Activated CD4-positive, alpha-beta T cell treated with anti-CD3 and anti-CD28 coated beads for 36 hours (primary cell): Measurements from ENCODE around the gene ZFP82. TPM values are rescaled to one million over a fixed set of nuclear protein-coding genes. Genes with fewer than 3 reads are reported as not detected.

Experiments used
- ATAC-seq: fragments of 200-7000 bp; cut with Tn5 transposase; one replicate; pipeline ENCODE4 v1.10.0; 2021; ENCODE audit warnings: mild to moderate bottlenecking, moderate library complexity
- CTCF ChIA-PET: fragments of 350-600 bp; sonication (Branson Sonifier 250); formaldehyde crosslinking; loops from one replicate; lab custom pipeline; 2021; ENCODE audit warnings: antibody characterized with exemption; lab: Charles Lee
- POLR2A ChIA-PET: fragments of 350-600 bp; sonication (Branson Sonifier 250); formaldehyde crosslinking; loops from one replicate; lab custom pipeline; 2021; ENCODE audit warnings: antibody characterized with exemption, inconsistent platforms; lab: Charles Lee
- DNase-seq: peaks from one replicate; pipeline ENCODE4 v3.0.0-alpha.2; 2020
- H3K27ac Mint-ChIP-seq: one replicate; pipeline ENCODE4 v1.8.0; 2021; ENCODE audit warnings: mixed read lengths
- H3K27me3 Mint-ChIP-seq: one replicate; pipeline ENCODE4 v1.8.0; 2021; ENCODE audit warnings: mixed read lengths
- H3K36me3 Mint-ChIP-seq: one replicate; pipeline ENCODE4 v1.8.0; 2021; ENCODE audit warnings: low read depth, mixed read lengths
- H3K4me1 Mint-ChIP-seq: one replicate; pipeline ENCODE4 v1.8.0; 2021; ENCODE audit warnings: mixed read lengths
- H3K4me3 Mint-ChIP-seq: one replicate; pipeline ENCODE4 v1.8.0; 2021; ENCODE audit warnings: mild to moderate bottlenecking, moderate library complexity, mixed read lengths
- H3K9me3 Mint-ChIP-seq: one replicate; pipeline ENCODE4 v1.8.0; 2021; ENCODE audit warnings: low read depth, mixed read lengths
- intact Hi-C, 2 experiments: fragments of 100-400 bp; cut with DNase I in 1 of 2; cut with micrococcal nuclease in 1 of 2; formaldehyde crosslinking; loops; one replicate each; pipeline versions ENCODE4 v1.14.2 to v1.15.1; 2022 to 2024; cut with DNase I, micrococcal nuclease
- total RNA-seq, 2 experiments: library from RNA; stranded (reverse); gene quantifications; one replicate each; pipeline ENCODE4 v1.2.3, GENCODE V29; 2021

Gene ZFP82
- total RNA-seq, 2 experiments from 2014 or later: 8.4 to 8.8 TPM

- Mint-ChIP-seq H3K4me1 (no peaks in the 10 kb centered on the region), H3K27ac (no peak overlapping the region), H3K27me3 (no peaks in the 10 kb centered on the region), H3K9me3 (peaks cover 39% of the 10 kb centered on the region), H3K36me3 (peaks cover 83% of the 10 kb centered on the region), H3K4me3 (no peak overlapping the region)
- ChIA-PET CTCF (no interaction called here), POLR2A (no interaction called here)
- no peak for ATAC-seq
- DNase-seq: no peak
- intact Hi-C loops: no loop called here
Measured at GRCh38 chr19:36409841-36410240, 8.6 kb downstream of the ZFP82 start.

GRCh38 chr19:36408101-36408500 lies 10.3 kb downstream of the ZFP82 start:
- no peak overlapping the region for H3K27ac Mint-ChIP-seq
- H3K4me1 Mint-ChIP-seq: no peaks in the 10 kb centered on the region
- ChIA-PET POLR2A (no interaction called here), CTCF (no interaction called here)
- H3K4me3 Mint-ChIP-seq: no peak overlapping the region
- H3K36me3 Mint-ChIP-seq: peaks cover 85% of the 10 kb centered on the region
- peaks cover 43% of the 10 kb centered on the region for H3K9me3 Mint-ChIP-seq
- no peaks in the 10 kb centered on the region for H3K27me3 Mint-ChIP-seq
- DNase-seq (no peak), ATAC-seq (no peak)
- intact Hi-C loops: no loop called here

- no peak for ATAC-seq
- Mint-ChIP-seq H3K4me1 (no peaks in the 10 kb centered on the region), H3K4me3 (no peak overlapping the region), H3K9me3 (peaks cover 43% of the 10 kb centered on the region), H3K36me3 (peaks cover 86% of the 10 kb centered on the region), H3K27ac (no peak overlapping the region), H3K27me3 (no peaks in the 10 kb centered on the region)
- DNase-seq: no peak
- intact Hi-C loops: no loop called here
- ChIA-PET POLR2A (no interaction called here), CTCF (interaction anchor here (0.7 kb wide), 1 partner anchor 30 kb away, joined by 3 read pairs; no protein-coding TSS in a partner anchor)
Measured at GRCh38 chr19:36404498-36404897, 13.9 kb downstream of the ZFP82 start.

GRCh38 chr19:36401475-36401874 lies 17.0 kb downstream of the ZFP82 start:
- H3K36me3 Mint-ChIP-seq: peaks cover 87% of the 10 kb centered on the region
- DNase-seq (no peak), ATAC-seq (no peak)
- POLR2A ChIA-PET: no interaction called here
- no peaks in the 10 kb centered on the region for H3K27me3 Mint-ChIP-seq
- H3K4me1 Mint-ChIP-seq: no peaks in the 10 kb centered on the region
- H3K27ac Mint-ChIP-seq: no peak overlapping the region
- H3K4me3 Mint-ChIP-seq: no peak overlapping the region
- peaks cover 44% of the 10 kb centered on the region for H3K9me3 Mint-ChIP-seq
- intact Hi-C loops: no loop called here
- CTCF ChIA-PET: no interaction called here

GRCh38 chr19:36398571-36398970 lies 19.9 kb downstream of the ZFP82 start:
- intact Hi-C loops: no loop called here
- CTCF ChIA-PET: no interaction called here
- no peak overlapping the region for H3K27ac Mint-ChIP-seq

GRCh38 chr19:36392916-36393673 lies 25.3 kb downstream of the ZFP82 start:
- ChIA-PET POLR2A (no interaction called here), CTCF (no interaction called here)
- H3K4me3 Mint-ChIP-seq: no peak overlapping the region
- DNase-seq (no peak), ATAC-seq (no peak)
- no peaks in the 10 kb centered on the region for H3K4me1 Mint-ChIP-seq
- H3K27me3 Mint-ChIP-seq: no peaks in the 10 kb centered on the region
- no peak overlapping the region for H3K27ac Mint-ChIP-seq
- peaks cover 72% of the 10 kb centered on the region for H3K36me3 Mint-ChIP-seq
- H3K9me3 Mint-ChIP-seq: peaks cover 53% of the 10 kb centered on the region
- intact Hi-C loops: no loop called here

More at GRCh38 chr19:36398571-36398970, 19.9 kb downstream of the ZFP82 start:
- Mint-ChIP-seq H3K9me3 (peaks cover 48% of the 10 kb centered on the region), H3K4me1 (no peaks in the 10 kb centered on the region), H3K4me3 (no peak overlapping the region), H3K36me3 (peaks cover 85% of the 10 kb centered on the region), H3K27me3 (no peaks in the 10 kb centered on the region)
- no peak for ATAC-seq
- DNase-seq: no peak
- POLR2A ChIA-PET: no interaction called here

- POLR2A ChIA-PET: interaction anchor here (0.5 kb wide), 1 partner anchor 42 kb away, joined by 4 read pairs; no protein-coding TSS in a partner anchor
- peaks cover 5% of the 10 kb centered on the region for H3K36me3 Mint-ChIP-seq
- no peaks in the 10 kb centered on the region for H3K27me3 Mint-ChIP-seq
- DNase-seq (no peak), ATAC-seq (no peak)
- H3K4me3 Mint-ChIP-seq: peak overlapping the region; percentile 93
- intact Hi-C loops: loop anchor here (1.0 to 5.0 kb wide), 21 partner anchors 39 to 992 kb away; partner anchors contain the start of genes ZFP82 (in 2 of the 2), ZNF260 (in 2 of the 2), ZNF566 (in 2 of the 2) and THAP8 (in 1 of the 2)
- CTCF ChIA-PET: no interaction called here
- peak overlapping the region; percentile 31 for H3K27ac Mint-ChIP-seq
- peaks cover 12% of the 10 kb centered on the region for H3K9me3 Mint-ChIP-seq
- H3K4me1 Mint-ChIP-seq: peaks cover 18% of the 10 kb centered on the region
Measured at GRCh38 chr19:36379510-36379819, 39.0 kb downstream of the ZFP82 start.

GRCh38 chr19:36378625-36379509 lies 39.6 kb downstream of the ZFP82 start, which contains the start of gene ZFP14:
TSS of gene ZFP14 (minus strand) at chr19:36379201. CDS start at chr19:36367892, 11,309 bp downstream.
- ChIA-PET POLR2A (interaction anchor here (0.5 to 1.9 kb wide), 2 partner anchors 42 to 459 kb away, joined by 4 read pairs; partner anchors contain the start of gene ZNF790), CTCF (interaction anchor here (1.3 to 1.6 kb wide), 2 partner anchors 41 to 251 kb away, joined by 4 to 7 read pairs; no protein-coding TSS in a partner anchor)
- peak; percentile 97 for DNase-seq
- Mint-ChIP-seq H3K4me3 (peak within 1 kb of the TSS; percentile 93), H3K36me3 (peaks cover 6% of the 10 kb centered on the region), H3K4me1 (peaks cover 18% of the 10 kb centered on the region), H3K27ac (peak within 1 kb of the TSS; percentile 88), H3K9me3 (peaks cover 12% of the 10 kb centered on the region), H3K27me3 (no peaks in the 10 kb centered on the region)
- ATAC-seq: peak; percentile 99
- intact Hi-C loops: loop anchor here (1.0 to 5.0 kb wide), 21 partner anchors 39 to 992 kb away; partner anchors contain the start of genes ZFP82 (in 2 of the 2), ZNF260 (in 2 of the 2), ZNF566 (in 2 of the 2) and THAP8 (in 1 of the 2)

GRCh38 chr19:36377541-36378178 lies 40.8 kb downstream of the ZFP82 start:
- Mint-ChIP-seq H3K36me3 (peaks cover 11% of the 10 kb centered on the region), H3K4me1 (peaks cover 18% of the 10 kb centered on the region), H3K27ac (peak overlapping the region; percentile 88), H3K9me3 (peaks cover 11% of the 10 kb centered on the region), H3K4me3 (peak overlapping the region; percentile 93), H3K27me3 (no peaks in the 10 kb centered on the region)
- DNase-seq (no peak), ATAC-seq (no peak)
- intact Hi-C loops: loop anchor here (2.0 to 5.0 kb wide), 5 partner anchors 110 to 795 kb away; partner anchors contain the start of genes THAP8 (in 1 of the 2), WDR62 (in 1 of the 2), ZNF260 (in 1 of the 2) and ZNF420 (in 1 of the 2)
- ChIA-PET POLR2A (interaction anchor here (0.6 to 1.9 kb wide), 3 partner anchors 96 to 505 kb away, joined by 4 read pairs; partner anchors contain the start of gene ZNF790), CTCF (interaction anchor here (0.6 to 1.6 kb wide), 3 partner anchors 10 to 250 kb away, joined by 3 to 7 read pairs (median 4); no protein-coding TSS in a partner anchor)

- no peaks in the 10 kb centered on the region for H3K27me3 Mint-ChIP-seq
- ATAC-seq (no peak), DNase-seq (no peak)
- intact Hi-C loops: no loop called here
- peaks cover 41% of the 10 kb centered on the region for H3K36me3 Mint-ChIP-seq
- H3K4me3 Mint-ChIP-seq: no peak overlapping the region
- no peak overlapping the region for H3K27ac Mint-ChIP-seq
- ChIA-PET POLR2A (no interaction called here), CTCF (no interaction called here)
- H3K4me1 Mint-ChIP-seq: peaks cover 17% of the 10 kb centered on the region
- H3K9me3 Mint-ChIP-seq: peaks cover 22% of the 10 kb centered on the region
Measured at GRCh38 chr19:36373638-36374156, 44.7 kb downstream of the ZFP82 start.
